Nephron progenitor cell (in vitro differentiated cells): ENCODE results near the gene NDRG3.
"Not testable (repeated sequence)": the region's sequence is repeated elsewhere in the genome, so short reads cannot be mapped to it uniquely, and the experiment has no call there.

ENCODE experiments used
- DNase-seq: peaks from one replicate; pipeline ENCODE4 v3.0.0; 2021
- H3K27ac Mint-ChIP-seq: 2 replicates; pipeline ENCODE4 v1.8.0; 2021; ENCODE audit warnings: mild to moderate bottlenecking, moderate library complexity, mixed read lengths
- H3K27me3 Mint-ChIP-seq: 2 replicates; pipeline ENCODE4 v1.8.0; 2021; ENCODE audit warnings: mild to moderate bottlenecking, low read depth, mixed read lengths; ENCODE audit not compliant: poor library complexity
- H3K36me3 Mint-ChIP-seq: 2 replicates; pipeline ENCODE4 v1.8.0; 2021; ENCODE audit warnings: low read depth, mixed read lengths
- H3K4me1 Mint-ChIP-seq: 2 replicates; pipeline ENCODE4 v1.8.0; 2021; ENCODE audit warnings: mixed read lengths
- H3K4me3 Mint-ChIP-seq: 2 replicates; pipeline ENCODE4 v1.8.0; 2021; ENCODE audit warnings: mild to moderate bottlenecking, moderate library complexity, mixed read lengths
- H3K9me3 Mint-ChIP-seq: 2 replicates; pipeline ENCODE4 v1.8.0; 2021; ENCODE audit warnings: mild to moderate bottlenecking, moderate library complexity, mixed read lengths
- TF ChIP-seq, protein P1 (sequence below): fragments of 200-600 bp; sonication (generic); IDR thresholded peaks from 2 replicates; pipeline ENCODE4 v1.5.0; 2021; ENCODE audit warnings: antibody characterized with exemption

The NDRG3 gene

DNA sequence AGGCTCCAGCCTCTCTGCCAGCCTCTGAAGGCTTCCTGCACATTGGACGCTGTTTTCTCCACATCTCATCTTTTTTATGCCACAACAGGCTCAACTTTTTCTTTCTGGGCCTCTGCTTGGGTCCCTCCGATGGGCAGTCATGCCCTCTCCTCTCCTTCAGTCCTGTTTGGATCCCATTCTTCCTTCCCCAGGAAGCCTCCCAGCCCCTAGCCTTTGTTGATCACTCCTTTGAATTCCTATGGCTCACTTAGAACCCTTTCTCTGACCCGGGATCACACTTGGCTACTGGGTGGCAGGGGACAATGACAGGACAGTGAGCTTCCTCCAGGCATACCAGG is 104.4 kb downstream of the NDRG3 start:
- Mint-ChIP-seq H3K9me3 (no peaks in the 10 kb centered on the region), H3K36me3 (no peaks in the 10 kb centered on the region), H3K4me3 (no peak overlapping the region), H3K27ac (peak overlapping the region; percentile 31), H3K4me1 (no peaks in the 10 kb centered on the region), H3K27me3 (no peaks in the 10 kb centered on the region)
- DNase-seq: no peak
- TF ChIP-seq, protein P1, sequence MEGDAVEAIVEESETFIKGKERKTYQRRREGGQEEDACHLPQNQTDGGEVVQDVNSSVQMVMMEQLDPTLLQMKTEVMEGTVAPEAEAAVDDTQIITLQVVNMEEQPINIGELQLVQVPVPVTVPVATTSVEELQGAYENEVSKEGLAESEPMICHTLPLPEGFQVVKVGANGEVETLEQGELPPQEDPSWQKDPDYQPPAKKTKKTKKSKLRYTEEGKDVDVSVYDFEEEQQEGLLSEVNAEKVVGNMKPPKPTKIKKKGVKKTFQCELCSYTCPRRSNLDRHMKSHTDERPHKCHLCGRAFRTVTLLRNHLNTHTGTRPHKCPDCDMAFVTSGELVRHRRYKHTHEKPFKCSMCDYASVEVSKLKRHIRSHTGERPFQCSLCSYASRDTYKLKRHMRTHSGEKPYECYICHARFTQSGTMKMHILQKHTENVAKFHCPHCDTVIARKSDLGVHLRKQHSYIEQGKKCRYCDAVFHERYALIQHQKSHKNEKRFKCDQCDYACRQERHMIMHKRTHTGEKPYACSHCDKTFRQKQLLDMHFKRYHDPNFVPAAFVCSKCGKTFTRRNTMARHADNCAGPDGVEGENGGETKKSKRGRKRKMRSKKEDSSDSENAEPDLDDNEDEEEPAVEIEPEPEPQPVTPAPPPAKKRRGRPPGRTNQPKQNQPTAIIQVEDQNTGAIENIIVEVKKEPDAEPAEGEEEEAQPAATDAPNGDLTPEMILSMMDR: no peak

DNA sequence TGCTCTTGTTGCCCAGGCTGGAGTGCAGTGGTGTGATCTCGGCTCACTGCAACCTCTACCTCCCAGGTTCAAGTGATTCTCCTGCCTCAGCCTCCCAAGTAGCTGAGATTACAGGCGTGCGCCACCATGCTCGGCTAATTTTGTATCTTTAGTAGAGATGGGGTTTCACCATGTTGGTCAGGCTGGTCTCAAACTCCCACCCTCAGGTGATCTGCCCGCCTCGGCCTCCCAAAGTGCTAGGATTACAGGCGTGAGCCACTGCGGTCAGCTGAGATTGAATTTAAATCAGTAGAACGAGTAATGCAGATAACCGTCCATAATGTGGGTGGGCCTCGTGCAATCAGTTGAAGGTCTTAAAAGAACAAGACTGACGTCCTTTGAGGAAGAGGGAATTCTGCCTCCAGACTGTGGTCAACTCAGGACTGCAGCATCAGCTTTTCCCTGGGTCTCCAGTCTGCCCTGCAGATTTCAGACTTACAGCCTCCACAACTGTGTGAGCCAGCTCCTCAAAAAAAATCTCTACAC is 107.0 kb downstream of the NDRG3 start:
- not testable (repeated sequence) for H3K36me3 Mint-ChIP-seq, DNase-seq, H3K27me3 Mint-ChIP-seq, H3K4me3 Mint-ChIP-seq, H3K27ac Mint-ChIP-seq, H3K4me1 Mint-ChIP-seq, H3K9me3 Mint-ChIP-seq

DNA sequence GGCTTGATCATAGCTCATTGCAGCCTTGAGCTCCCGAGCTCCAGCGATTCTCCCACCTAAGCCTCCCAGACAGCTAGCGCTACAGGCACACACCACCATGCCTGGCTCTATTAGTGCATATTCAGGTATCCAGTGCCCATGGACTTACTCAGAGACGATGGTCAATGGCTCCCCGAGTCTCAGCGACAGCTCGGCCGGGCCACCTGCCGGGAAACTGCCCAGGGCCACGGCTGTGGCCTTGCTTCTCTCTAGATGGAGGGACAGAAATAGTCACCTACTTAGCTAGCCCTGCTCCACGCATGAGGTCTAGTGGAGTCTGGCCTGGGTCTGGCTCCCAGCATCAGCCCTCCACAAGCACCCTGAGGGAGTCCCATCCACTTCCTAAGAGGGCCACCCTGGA is 111.5 kb downstream of the NDRG3 start:
- peaks cover 8% of the 10 kb centered on the region for H3K4me1 Mint-ChIP-seq
- H3K9me3 Mint-ChIP-seq: no peaks in the 10 kb centered on the region
- no peak overlapping the region for H3K27ac Mint-ChIP-seq
- H3K27me3 Mint-ChIP-seq: no peaks in the 10 kb centered on the region
- no peak overlapping the region for H3K4me3 Mint-ChIP-seq
- DNase-seq: no peak
- H3K36me3 Mint-ChIP-seq: no peaks in the 10 kb centered on the region
- TF ChIP-seq, protein P1: no peak

DNA sequence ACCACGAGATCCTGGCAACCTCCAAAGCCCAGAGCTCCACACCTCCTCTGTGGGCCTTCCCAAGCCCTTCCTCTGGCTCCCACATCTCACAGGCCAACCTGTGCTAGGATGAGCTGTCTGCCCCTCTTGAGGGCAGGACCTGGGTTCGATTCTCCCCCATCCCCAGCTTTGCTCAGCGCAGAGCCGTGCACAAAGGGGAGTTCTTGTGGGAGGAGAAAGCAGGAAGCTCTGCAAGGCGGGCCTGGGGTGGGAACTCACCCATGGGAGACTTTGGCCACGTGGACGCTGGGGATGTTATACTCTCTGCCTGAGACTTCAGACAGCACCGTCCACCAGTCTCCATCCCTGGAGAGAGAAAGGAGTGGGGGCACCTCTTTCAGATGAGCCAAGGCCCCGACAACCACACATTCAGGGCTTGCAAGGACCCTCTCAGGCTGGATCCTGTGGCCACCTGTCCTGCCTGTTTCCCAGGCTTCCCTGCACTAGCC is 112.6 kb downstream of the NDRG3 start:
- Mint-ChIP-seq H3K9me3 (no peaks in the 10 kb centered on the region), H3K4me3 (no peak overlapping the region), H3K4me1 (peaks cover 8% of the 10 kb centered on the region), H3K27ac (no peak overlapping the region), H3K27me3 (no peaks in the 10 kb centered on the region), H3K36me3 (no peaks in the 10 kb centered on the region)
- TF ChIP-seq, protein P1: no peak
- no peak for DNase-seq

DNA sequence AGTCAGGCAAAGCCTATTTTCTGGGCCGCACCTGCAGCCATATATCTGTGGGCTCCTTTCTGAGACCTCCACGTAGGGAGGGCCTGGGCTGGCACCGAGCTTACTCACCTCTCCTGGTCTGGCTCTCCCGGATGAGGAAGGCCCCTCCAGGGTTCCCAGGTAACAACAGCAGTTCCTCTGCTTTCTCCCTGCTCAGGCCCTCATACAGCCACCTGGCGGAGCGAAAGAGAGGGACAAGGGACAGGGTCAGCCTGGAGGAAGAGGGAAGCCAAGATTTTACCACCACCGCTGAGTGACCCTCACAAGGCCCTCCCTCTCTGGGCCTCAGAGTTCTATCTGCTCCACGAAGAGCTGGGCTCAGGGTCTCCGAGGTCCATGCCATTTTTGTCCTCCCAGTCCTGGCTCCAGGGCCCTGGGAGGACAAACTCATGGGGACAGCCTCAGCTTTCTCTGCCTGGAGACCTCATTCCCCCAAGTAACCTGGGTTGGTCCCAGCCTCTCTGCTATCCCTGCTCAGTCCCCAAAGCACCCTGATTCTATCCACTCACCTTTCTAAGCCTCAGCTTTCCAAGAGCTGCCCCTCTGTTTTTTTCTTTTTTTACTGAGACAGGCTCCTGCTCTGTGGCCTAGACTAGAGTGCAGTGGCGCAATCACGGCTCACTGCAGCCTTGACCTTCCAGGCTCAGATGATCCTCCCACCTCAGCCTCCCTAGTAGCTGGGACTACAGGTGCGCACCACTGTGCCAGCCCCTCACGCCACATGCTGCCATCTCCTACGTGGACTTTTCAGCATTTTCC is 113.2 kb downstream of the NDRG3 start:
- Mint-ChIP-seq H3K4me3 (no peak overlapping the region), H3K36me3 (no peaks in the 10 kb centered on the region), H3K9me3 (no peaks in the 10 kb centered on the region), H3K4me1 (peaks cover 8% of the 10 kb centered on the region), H3K27ac (no peak overlapping the region), H3K27me3 (no peaks in the 10 kb centered on the region)
- DNase-seq: peak; percentile 28
- TF ChIP-seq, protein P1: peak; percentile 33

DNA sequence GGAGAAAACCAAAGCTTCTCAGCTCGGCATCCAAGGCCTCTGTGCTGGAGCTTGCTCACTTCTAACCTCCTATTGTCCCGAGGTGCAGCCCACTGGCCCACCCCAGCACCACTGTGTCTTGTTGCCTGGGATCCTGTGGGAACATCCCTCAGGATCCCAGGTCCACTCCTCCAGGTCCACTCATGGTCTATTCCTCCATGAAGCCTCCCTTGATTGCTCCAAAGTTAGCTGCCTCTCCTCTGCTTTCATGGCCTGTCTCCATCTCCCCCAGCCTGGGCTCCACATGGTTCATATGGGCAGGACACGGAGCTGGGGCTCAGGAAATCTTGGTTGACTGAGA is 113.8 kb downstream of the NDRG3 start:
- DNase-seq: no peak
- Mint-ChIP-seq H3K9me3 (no peaks in the 10 kb centered on the region), H3K27ac (no peak overlapping the region), H3K4me1 (peaks cover 13% of the 10 kb centered on the region), H3K36me3 (no peaks in the 10 kb centered on the region), H3K27me3 (no peaks in the 10 kb centered on the region), H3K4me3 (no peak overlapping the region)
- TF ChIP-seq, protein P1: no peak
